ENCODE data around the gene ABCA13.

DNA sequence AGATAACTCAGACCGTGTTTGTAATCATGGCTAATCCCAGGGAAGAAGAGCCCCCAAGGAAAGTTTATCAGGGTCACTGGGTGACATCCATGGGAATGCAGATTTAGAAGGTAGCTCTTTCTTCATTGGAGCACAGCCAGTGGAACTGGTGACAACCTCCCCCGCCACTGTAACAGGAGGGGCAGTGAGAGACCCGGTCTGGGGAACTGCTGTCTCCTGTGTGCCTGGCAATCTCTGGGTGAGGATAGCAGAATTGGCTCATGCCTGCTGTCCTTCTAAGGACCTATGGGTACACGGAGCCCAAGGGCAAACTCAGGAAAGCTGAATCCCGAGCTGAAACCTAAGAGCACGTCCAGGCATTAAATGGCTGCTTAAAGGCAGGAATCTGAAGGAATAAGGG lies 341.6 kb downstream of the ABCA13 start:
- TF ChIP-seq, protein P1, sequence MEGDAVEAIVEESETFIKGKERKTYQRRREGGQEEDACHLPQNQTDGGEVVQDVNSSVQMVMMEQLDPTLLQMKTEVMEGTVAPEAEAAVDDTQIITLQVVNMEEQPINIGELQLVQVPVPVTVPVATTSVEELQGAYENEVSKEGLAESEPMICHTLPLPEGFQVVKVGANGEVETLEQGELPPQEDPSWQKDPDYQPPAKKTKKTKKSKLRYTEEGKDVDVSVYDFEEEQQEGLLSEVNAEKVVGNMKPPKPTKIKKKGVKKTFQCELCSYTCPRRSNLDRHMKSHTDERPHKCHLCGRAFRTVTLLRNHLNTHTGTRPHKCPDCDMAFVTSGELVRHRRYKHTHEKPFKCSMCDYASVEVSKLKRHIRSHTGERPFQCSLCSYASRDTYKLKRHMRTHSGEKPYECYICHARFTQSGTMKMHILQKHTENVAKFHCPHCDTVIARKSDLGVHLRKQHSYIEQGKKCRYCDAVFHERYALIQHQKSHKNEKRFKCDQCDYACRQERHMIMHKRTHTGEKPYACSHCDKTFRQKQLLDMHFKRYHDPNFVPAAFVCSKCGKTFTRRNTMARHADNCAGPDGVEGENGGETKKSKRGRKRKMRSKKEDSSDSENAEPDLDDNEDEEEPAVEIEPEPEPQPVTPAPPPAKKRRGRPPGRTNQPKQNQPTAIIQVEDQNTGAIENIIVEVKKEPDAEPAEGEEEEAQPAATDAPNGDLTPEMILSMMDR (IDR thresholded peaks at IDR 0.05), result no peak
- TF ChIP-seq POLR2A (IDR thresholded peaks at IDR 0.05) (no peak), POLR2AphosphoS5 (IDR thresholded peaks at IDR 0.05) (no peak), EP300 (IDR thresholded peaks at IDR 0.05; ENCODE audit: low read depth) (no peak)
